K562 (cell line): Measurements from ENCODE around the gene YTHDC2. TPM values are rescaled to one million over a fixed set of nuclear protein-coding genes. Genes with fewer than 3 reads are reported as not detected.

Experiments used
- ELF1 ChIP-seq: fragments of 200-800 bp; sonication (Bioruptor generic); IDR thresholded peaks from 2 replicates; pipeline ENCODE4 v1.6.1; 2016; ENCODE audit warnings: missing genetic modification characterization, missing compliant biosample characterization
- JUNB ChIP-seq: fragments of 450-650 bp; formaldehyde crosslinking; conservative IDR thresholded peaks from 2 replicates; pipeline ENCODE4 v1.4.0; 2020; ENCODE audit warnings: mild to moderate bottlenecking
- NR4A1 ChIP-seq, 2 experiments: fragments of 250-450 bp in 1 of 2; fragments of 450-650 bp in 1 of 2; sonication (Bioruptor Pico) in 1 of 2; IDR thresholded peaks; 2 replicates each; pipeline versions ENCODE4 v1.4.0 to v1.6.1; 2016 to 2020; ENCODE audit warnings: mild to moderate bottlenecking in 2 of 2, missing compliant biosample characterization in 1 of 2, missing genetic modification characterization in 1 of 2, moderate library complexity in 1 of 2
- POLR2G ChIP-seq: fragments of 200-400 bp; formaldehyde crosslinking; IDR thresholded peaks from 2 replicates; pipeline ENCODE4 v1.6.1; 2017; ENCODE audit warnings: low read depth, mild to moderate bottlenecking, antibody characterized with exemption, low read length, moderate library complexity
- SIN3A ChIP-seq, 2 experiments: fragments of 150-350 bp in 1 of 2; IDR thresholded peaks; 2 replicates each; pipeline ENCODE4 v1.6.1; 2011 to 2016; ENCODE audit warnings: borderline replicate concordance in 2 of 2, low read depth in 2 of 2, low read length in 2 of 2, mild to moderate bottlenecking in 2 of 2, moderate library complexity in 2 of 2; ENCODE audit not compliant: control insufficient read depth in 1 of 2
- SMC3 ChIP-seq: conservative IDR thresholded peaks from 2 replicates; pipeline ENCODE4 v1.6.1; 2011; ENCODE audit warnings: low read depth, low read length, improper control_type of control experiment; ENCODE audit not compliant: insufficient read depth
- TCFL5 ChIP-seq: fragments of 250-450 bp; sonication (Bioruptor Pico); conservative IDR thresholded peaks from 2 replicates; pipeline ENCODE4 v1.6.1; 2021; ENCODE audit warnings: mild to moderate bottlenecking, moderate library complexity, matching md5 sums
- YY1 ChIP-seq, 3 experiments: IDR thresholded peaks; 2 replicates each; pipeline ENCODE4 v1.6.1; 2011; ENCODE audit warnings: low read length in 2 of 3, mild to moderate bottlenecking in 2 of 3, moderate library complexity in 2 of 3, borderline replicate concordance in 1 of 3, control low read depth in 1 of 3, low read depth in 1 of 3; ENCODE audit not compliant: insufficient read depth in 3 of 3, insufficient replicate concordance in 2 of 3, control insufficient read depth in 1 of 3, insufficient read length in 1 of 3; ENCODE audit errors: extremely low read depth in 1 of 3
- polyA plus RNA-seq, 8 experiments: library from polyadenylated mRNA; depleted of rRNA in 4 of 8; stranded (reverse) in 5 of 8; unstranded in 3 of 8; fragments of >200 nt; fragmentation: Nextera tagmentation in 2 of 8; fragmentation: Illumina TruSeq in 1 of 8; extraction: Ambion mirVana in 2 of 8; extraction: Trizol in 1 of 8; gene quantifications; 2 replicates each; pipeline versions ENCODE4 v1.2.1 to v1.2.3, GENCODE V29; 2011 to 2014; ENCODE audit warnings: inconsistent platforms in 1 of 8, missing spikeins in 1 of 8
- total RNA-seq, 7 experiments: library from RNA; depleted of rRNA in 6 of 7; stranded (reverse); fragments of >200 nt in 6 of 7; fragmentation: Illumina TruSeq in 2 of 7; extraction: Trizol in 2 of 7; gene quantifications; 2 replicates each; pipeline versions ENCODE4 v1.2.1 to v1.2.3, GENCODE V29; 2011 to 2021; ENCODE audit warnings: low replicate concordance in 1 of 7
- TF ChIP-seq, protein P1 (sequence below): sonication (generic); formaldehyde crosslinking; IDR thresholded peaks from 2 replicates; pipeline ENCODE4 v1.9.0; 2022; ENCODE audit warnings: mild to moderate bottlenecking, missing genetic modification reagents
- TF ChIP-seq, protein P2 (sequence below): fragments of 450-650 bp; IDR thresholded peaks from 2 replicates; pipeline ENCODE4 v1.6.1; 2014; ENCODE audit warnings: low read depth, mild to moderate bottlenecking, moderate library complexity, borderline replicate concordance
- TF ChIP-seq, protein P3 (sequence below), 3 experiments: fragments of 200-800 bp in 1 of 3; fragments of 250-450 bp in 1 of 3; fragments of 450-650 bp in 1 of 3; sonication (Bioruptor Pico) in 1 of 3; sonication (Bioruptor generic) in 1 of 3; formaldehyde crosslinking in 1 of 3; IDR thresholded peaks; 2 replicates each; pipeline versions ENCODE4 v1.6.1 to v1.8.0; 2016 to 2022; ENCODE audit warnings: mild to moderate bottlenecking in 2 of 3, missing genetic modification characterization in 2 of 3, missing compliant biosample characterization in 1 of 3, moderate library complexity in 1 of 3
- TF ChIP-seq, protein P4 (sequence below): sonication (generic); formaldehyde crosslinking; IDR thresholded peaks from 2 replicates; pipeline ENCODE4 v1.8.0; 2022; ENCODE audit warnings: mild to moderate bottlenecking, missing genetic modification reagents
- TF ChIP-seq, protein P5 (sequence below): sonication (generic); formaldehyde crosslinking; IDR thresholded peaks from 2 replicates; pipeline ENCODE4 v1.8.0; 2022; ENCODE audit warnings: mild to moderate bottlenecking, low read depth, missing genetic modification reagents

The YTHDC2 gene
- total and polyA plus RNA-seq, 9 of the 15 experiments (the other 6 are each of a cell fraction or from before 2014, with no cell fraction given): 2.7 to 21.6 (median 15.9) TPM

DNA sequence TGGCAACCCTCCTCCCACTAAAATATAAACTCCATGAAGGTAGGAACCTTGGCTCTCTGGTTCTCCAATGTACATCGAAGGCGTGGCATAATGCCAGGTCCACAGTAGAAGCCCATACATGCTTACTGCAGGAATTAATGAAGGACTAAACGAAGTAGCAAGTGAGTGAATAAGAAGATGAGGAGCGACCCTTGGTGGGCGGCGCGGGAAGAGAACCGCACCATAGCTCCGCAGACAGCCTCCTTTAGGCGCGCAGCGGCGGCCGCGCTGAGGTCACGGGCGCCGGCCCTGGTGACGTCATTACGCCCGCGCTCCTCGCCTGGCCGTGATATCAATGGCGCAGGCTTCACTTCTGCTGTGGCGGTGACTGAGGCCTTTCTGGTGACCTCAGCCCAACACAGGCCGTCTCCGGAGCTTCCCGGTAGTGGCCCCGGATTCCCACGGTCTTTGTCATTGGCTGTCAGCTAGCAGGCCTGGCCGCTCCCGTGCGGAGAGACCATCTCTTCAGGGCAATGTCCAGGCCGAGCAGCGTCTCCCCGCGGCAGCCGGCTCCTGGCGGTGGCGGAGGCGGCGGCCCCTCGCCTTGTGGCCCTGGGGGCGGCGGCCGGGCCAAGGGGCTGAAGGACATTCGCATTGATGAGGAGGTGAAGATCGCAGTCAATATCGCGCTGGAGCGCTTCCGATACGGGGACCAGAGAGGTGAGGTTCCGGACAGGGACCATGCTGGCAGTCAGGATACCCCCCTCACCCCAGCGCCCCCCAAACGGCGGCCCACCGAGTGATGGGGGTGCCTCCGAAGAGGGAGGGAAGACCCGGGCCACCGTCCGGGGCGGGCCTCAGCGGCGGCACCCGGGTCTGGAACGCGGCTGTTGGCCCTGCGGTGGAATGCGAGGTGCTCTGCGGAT lies at the start of gene YTHDC2 (continued):
- 0 out of 2 replicates have a peak, but pooled peaks have one; percentile 18 for TF ChIP-seq SMC3
- TF ChIP-seq, protein P1, sequence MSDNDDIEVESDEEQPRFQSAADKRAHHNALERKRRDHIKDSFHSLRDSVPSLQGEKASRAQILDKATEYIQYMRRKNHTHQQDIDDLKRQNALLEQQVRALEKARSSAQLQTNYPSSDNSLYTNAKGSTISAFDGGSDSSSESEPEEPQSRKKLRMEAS (CRISPR knock-in tag): peak; percentile 73; the same call in 1 of the 2 replicates
- TF ChIP-seq, protein P2, sequence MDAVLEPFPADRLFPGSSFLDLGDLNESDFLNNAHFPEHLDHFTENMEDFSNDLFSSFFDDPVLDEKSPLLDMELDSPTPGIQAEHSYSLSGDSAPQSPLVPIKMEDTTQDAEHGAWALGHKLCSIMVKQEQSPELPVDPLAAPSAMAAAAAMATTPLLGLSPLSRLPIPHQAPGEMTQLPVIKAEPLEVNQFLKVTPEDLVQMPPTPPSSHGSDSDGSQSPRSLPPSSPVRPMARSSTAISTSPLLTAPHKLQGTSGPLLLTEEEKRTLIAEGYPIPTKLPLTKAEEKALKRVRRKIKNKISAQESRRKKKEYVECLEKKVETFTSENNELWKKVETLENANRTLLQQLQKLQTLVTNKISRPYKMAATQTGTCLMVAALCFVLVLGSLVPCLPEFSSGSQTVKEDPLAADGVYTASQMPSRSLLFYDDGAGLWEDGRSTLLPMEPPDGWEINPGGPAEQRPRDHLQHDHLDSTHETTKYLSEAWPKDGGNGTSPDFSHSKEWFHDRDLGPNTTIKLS: no peak
- TF ChIP-seq, protein P3, sequence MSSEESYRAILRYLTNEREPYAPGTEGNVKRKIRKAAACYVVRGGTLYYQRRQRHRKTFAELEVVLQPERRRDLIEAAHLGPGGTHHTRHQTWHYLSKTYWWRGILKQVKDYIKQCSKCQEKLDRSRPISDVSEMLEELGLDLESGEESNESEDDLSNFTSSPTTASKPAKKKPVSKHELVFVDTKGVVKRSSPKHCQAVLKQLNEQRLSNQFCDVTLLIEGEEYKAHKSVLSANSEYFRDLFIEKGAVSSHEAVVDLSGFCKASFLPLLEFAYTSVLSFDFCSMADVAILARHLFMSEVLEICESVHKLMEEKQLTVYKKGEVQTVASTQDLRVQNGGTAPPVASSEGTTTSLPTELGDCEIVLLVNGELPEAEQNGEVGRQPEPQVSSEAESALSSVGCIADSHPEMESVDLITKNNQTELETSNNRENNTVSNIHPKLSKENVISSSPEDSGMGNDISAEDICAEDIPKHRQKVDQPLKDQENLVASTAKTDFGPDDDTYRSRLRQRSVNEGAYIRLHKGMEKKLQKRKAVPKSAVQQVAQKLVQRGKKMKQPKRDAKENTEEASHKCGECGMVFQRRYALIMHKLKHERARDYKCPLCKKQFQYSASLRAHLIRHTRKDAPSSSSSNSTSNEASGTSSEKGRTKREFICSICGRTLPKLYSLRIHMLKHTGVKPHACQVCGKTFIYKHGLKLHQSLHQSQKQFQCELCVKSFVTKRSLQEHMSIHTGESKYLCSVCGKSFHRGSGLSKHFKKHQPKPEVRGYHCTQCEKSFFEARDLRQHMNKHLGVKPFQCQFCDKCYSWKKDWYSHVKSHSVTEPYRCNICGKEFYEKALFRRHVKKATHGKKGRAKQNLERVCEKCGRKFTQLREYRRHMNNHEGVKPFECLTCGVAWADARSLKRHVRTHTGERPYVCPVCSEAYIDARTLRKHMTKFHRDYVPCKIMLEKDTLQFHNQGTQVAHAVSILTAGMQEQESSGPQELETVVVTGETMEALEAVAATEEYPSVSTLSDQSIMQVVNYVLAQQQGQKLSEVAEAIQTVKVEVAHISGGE (CRISPR knock-in tag; IDR thresholded peaks at IDR 0.05): 0 out of 6 replicates have a peak, but pooled peaks of 1 of the 3 experiments have one; percentile 27
- peak; percentile 69 to 93 (median 88) for TF ChIP-seq YY1 (IDR thresholded peaks at IDR 0.05; ENCODE audit: borderline replicate concordance in 1 of 3, control insufficient read depth in 1 of 3, extremely low read depth in 1 of 3, insufficient read depth in 3 of 3, insufficient read length in 1 of 3, insufficient replicate concordance in 2 of 3, low read depth in 1 of 3, low read length in 2 of 3)
- peak; percentile 29; the same call in 1 of the 2 replicates for TF ChIP-seq ELF1 (tag)
- TF ChIP-seq NR4A1 (CRISPR knock-in tag; IDR thresholded peaks at IDR 0.05): no peak
- 0 out of 2 replicates have a peak, but pooled peaks have one; percentile 49 for TF ChIP-seq NR4A1 (tag; IDR thresholded peaks at IDR 0.05)
- TF ChIP-seq SIN3A (IDR thresholded peaks at IDR 0.05; ENCODE audit: borderline replicate concordance in 2 of 2, control insufficient read depth in 1 of 2, low read depth in 2 of 2, low read length in 2 of 2): peak in 1 of 2 experiments; percentile 37; a peak in 1 of 4 replicates
- peak; percentile 97 for TF ChIP-seq JUNB (CRISPR knock-in tag)
- no peak for TF ChIP-seq TCFL5 (CRISPR knock-in tag)
- TF ChIP-seq, protein P4, sequence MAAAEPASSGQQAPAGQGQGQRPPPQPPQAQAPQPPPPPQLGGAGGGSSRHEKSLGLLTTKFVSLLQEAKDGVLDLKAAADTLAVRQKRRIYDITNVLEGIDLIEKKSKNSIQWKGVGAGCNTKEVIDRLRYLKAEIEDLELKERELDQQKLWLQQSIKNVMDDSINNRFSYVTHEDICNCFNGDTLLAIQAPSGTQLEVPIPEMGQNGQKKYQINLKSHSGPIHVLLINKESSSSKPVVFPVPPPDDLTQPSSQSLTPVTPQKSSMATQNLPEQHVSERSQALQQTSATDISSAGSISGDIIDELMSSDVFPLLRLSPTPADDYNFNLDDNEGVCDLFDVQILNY (CRISPR knock-in tag): 0 out of 2 replicates have a peak, but pooled peaks have one; percentile 16
- TF ChIP-seq, protein P5, sequence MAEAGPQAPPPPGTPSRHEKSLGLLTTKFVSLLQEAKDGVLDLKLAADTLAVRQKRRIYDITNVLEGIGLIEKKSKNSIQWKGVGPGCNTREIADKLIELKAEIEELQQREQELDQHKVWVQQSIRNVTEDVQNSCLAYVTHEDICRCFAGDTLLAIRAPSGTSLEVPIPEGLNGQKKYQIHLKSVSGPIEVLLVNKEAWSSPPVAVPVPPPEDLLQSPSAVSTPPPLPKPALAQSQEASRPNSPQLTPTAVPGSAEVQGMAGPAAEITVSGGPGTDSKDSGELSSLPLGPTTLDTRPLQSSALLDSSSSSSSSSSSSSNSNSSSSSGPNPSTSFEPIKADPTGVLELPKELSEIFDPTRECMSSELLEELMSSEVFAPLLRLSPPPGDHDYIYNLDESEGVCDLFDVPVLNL (CRISPR knock-in tag): 0 out of 2 replicates have a peak, but pooled peaks have one; percentile 44
- peak; percentile 92 for TF ChIP-seq POLR2G
